SU-DHL-6 (cell line): Measurements from ENCODE around the gene CFAP20DC.

Experiments used
- EZH2phosphoT487 ChIP-seq: fragments of 200-600 bp; sonication (generic), shearing (Covaris generic); conservative IDR thresholded peaks from 2 replicates; pipeline ENCODE4 v1.6.1; 2018; ENCODE audit warnings: mild to moderate bottlenecking, antibody characterized with exemption, low read length, moderate library complexity, mixed read lengths
- TF ChIP-seq, protein P1 (sequence below): fragments of 200-600 bp; sonication (generic); IDR thresholded peaks from one replicate; pipeline ENCODE4 v1.5.1; 2017; ENCODE audit warnings: antibody characterized with exemption, mild to moderate bottlenecking, low read length, moderate library complexity; ENCODE audit not compliant: insufficient read depth, poor library complexity, severe bottlenecking

DNA sequence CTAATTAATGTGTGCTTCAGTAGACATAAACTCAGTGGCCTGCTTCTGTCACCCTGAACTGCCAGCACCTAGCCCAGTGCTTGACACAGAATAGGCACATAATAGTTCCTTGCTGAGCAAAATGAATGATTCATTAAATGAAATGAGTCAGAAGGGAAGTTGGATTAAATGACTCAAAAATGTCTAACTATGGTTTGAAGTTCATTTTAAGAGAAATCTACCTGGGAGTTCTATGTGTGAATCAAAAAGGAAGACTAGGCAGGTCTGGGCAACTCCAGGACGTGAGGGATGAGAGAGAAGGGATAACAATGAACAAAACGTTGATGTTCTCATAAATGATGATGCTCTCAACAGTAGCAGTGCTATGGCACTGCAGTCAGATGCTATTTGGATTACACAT is 175.0 kb downstream of the CFAP20DC start:
- TF ChIP-seq, protein P1, sequence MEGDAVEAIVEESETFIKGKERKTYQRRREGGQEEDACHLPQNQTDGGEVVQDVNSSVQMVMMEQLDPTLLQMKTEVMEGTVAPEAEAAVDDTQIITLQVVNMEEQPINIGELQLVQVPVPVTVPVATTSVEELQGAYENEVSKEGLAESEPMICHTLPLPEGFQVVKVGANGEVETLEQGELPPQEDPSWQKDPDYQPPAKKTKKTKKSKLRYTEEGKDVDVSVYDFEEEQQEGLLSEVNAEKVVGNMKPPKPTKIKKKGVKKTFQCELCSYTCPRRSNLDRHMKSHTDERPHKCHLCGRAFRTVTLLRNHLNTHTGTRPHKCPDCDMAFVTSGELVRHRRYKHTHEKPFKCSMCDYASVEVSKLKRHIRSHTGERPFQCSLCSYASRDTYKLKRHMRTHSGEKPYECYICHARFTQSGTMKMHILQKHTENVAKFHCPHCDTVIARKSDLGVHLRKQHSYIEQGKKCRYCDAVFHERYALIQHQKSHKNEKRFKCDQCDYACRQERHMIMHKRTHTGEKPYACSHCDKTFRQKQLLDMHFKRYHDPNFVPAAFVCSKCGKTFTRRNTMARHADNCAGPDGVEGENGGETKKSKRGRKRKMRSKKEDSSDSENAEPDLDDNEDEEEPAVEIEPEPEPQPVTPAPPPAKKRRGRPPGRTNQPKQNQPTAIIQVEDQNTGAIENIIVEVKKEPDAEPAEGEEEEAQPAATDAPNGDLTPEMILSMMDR, result no peak
- TF ChIP-seq EZH2phosphoT487, result no peak
